ENCODE measurements around the gene MBD1. TPM values are rescaled to one million over a fixed set of nuclear protein-coding genes. Genes with fewer than 3 reads are reported as not detected.
"Not testable (repeated sequence)": the region's sequence is repeated elsewhere in the genome, so short reads cannot be mapped to it uniquely, and the experiment has no call there.

MBD1 gene
- total RNA-seq, 1 donor from 2014 or later = 127 TPM

- H3K27me3 ChIP-seq (ENCODE audit: control insufficient read depth, insufficient read depth, low read length) = no peaks in the 10 kb centered on the region
- no peak for DNase-seq (ENCODE audit: low read depth)
- FAIRE-seq = no peak
- no peaks in the 10 kb centered on the region for H3K36me3 ChIP-seq (ENCODE audit: control insufficient read depth, insufficient read depth, low read length)
- H3K4me3 ChIP-seq (ENCODE audit: low read depth, low read length) = no peak overlapping the region
- no peak for TF ChIP-seq CTCF (IDR thresholded peaks at IDR 0.05; ENCODE audit: insufficient read depth, low read length, severe bottlenecking)
Observed at GRCh38 chr18:50250935-50251334, 30.4 kb downstream of the MBD1 start.

DNA sequence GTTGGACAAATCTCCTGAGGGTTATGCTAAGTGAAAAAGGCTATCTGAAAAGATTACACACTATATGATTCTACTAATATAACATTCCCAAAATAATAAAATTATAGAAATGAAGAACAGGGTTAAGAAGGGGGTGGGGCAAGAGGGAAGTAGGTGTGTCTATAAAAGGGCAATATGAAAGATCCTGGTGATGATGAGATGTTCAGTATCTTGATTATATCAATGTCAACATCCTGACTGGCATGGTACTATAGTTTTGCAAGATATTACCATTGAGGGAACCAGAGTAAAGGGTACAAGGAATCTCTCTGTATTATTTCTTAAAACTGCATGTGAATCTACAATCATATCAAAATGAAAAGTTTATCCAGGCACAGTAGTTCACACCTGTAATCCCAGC, 31.7 kb downstream of the MBD1 start:
- no peak for TF ChIP-seq CTCF (IDR thresholded peaks at IDR 0.05; ENCODE audit: insufficient read depth, low read length, severe bottlenecking)
- H3K27me3 ChIP-seq (ENCODE audit: control insufficient read depth, insufficient read depth, low read length) = no peaks in the 10 kb centered on the region
- H3K36me3 ChIP-seq (ENCODE audit: control insufficient read depth, insufficient read depth, low read length) = no peaks in the 10 kb centered on the region
- DNase-seq (ENCODE audit: low read depth) (no peak), FAIRE-seq (no peak)
- H3K4me3 ChIP-seq (ENCODE audit: low read depth, low read length) = no peak overlapping the region

- Histone ChIP-seq H3K4me3 (ENCODE audit: low read depth, low read length) (no peak overlapping the region), H3K27me3 (ENCODE audit: control insufficient read depth, insufficient read depth, low read length) (no peaks in the 10 kb centered on the region), H3K36me3 (ENCODE audit: control insufficient read depth, insufficient read depth, low read length) (no peaks in the 10 kb centered on the region)
- DNase-seq (ENCODE audit: low read depth) = no peak
- FAIRE-seq = no peak
- no peak for TF ChIP-seq CTCF (IDR thresholded peaks at IDR 0.05; ENCODE audit: insufficient read depth, low read length, severe bottlenecking)
Observed at GRCh38 chr18:50247561-50247960, 33.8 kb downstream of the MBD1 start.

DNA sequence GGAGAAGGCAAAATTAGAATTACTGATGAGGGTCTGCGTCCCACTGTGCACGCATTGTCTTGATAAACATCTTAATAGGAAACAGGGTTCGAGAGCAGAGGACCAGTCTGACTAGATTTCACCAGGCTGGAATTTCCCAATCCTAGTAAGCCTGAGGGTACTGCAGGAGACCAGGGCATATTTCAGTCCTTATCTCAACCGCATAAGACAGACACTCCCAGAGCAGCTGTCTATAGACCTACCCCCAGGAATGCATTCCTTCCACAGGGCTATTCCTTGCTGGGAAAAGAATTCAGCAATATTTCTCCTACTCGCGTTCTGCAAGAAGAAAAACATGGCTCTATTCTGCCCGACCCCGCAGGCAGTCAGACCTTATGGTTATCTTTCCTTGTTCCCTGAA, 39.6 kb downstream of the MBD1 start:
- DNase-seq (ENCODE audit: low read depth); H3K27me3 ChIP-seq (ENCODE audit: control insufficient read depth, insufficient read depth, low read length); H3K4me3 ChIP-seq (ENCODE audit: low read depth, low read length); H3K36me3 ChIP-seq (ENCODE audit: control insufficient read depth, insufficient read depth, low read length); FAIRE-seq: not testable (repeated sequence)

DNA sequence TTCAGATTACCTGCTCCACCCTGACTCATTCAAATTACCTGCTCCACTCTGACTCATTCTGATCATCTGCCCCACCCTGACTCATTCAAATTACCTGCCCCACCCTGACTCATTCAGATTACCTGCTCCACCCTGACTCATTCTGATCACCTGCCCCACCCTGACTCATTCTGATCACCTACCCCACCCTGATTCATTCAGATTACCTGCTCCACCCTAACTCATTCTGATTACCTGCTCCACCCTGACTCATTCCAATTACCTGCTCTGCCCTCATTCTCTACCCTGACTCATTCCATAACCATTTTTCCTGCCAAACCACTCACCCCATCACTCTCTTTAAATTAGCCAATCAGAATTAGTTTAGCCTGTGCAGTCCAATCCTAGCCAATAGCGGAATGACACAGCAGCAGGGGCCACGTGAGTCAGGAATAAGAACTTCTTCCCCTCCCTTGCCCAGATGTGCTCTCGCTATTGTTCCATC, 41.2 kb downstream of the MBD1 start:
- DNase-seq (ENCODE audit: low read depth) = peak; percentile 93

GRCh38 chr18:50232419-50232818, 48.9 kb downstream of the MBD1 start:
- DNase-seq (ENCODE audit: low read depth) (no peak), FAIRE-seq (no peak)
- H3K36me3 ChIP-seq (ENCODE audit: control insufficient read depth, insufficient read depth, low read length) = no peaks in the 10 kb centered on the region

More for the DNA sequence above, 41.2 kb downstream of the MBD1 start:
- no peak overlapping the region for H3K4me3 ChIP-seq (ENCODE audit: low read depth, low read length)
- FAIRE-seq = peak; percentile 66
- H3K36me3 ChIP-seq (ENCODE audit: control insufficient read depth, insufficient read depth, low read length) = no peaks in the 10 kb centered on the region
- no peak for TF ChIP-seq CTCF (IDR thresholded peaks at IDR 0.05; ENCODE audit: insufficient read depth, low read length, severe bottlenecking)
- H3K27me3 ChIP-seq (ENCODE audit: control insufficient read depth, insufficient read depth, low read length) = no peaks in the 10 kb centered on the region

More at GRCh38 chr18:50232419-50232818, 48.9 kb downstream of the MBD1 start:
- no peak for TF ChIP-seq CTCF (IDR thresholded peaks at IDR 0.05; ENCODE audit: insufficient read depth, low read length, severe bottlenecking)
- Histone ChIP-seq H3K27me3 (ENCODE audit: control insufficient read depth, insufficient read depth, low read length) (no peaks in the 10 kb centered on the region), H3K4me3 (ENCODE audit: low read depth, low read length) (no peak overlapping the region)

Data from bronchial epithelial cell (primary cell).